NK-92 (cell line): ENCODE data around the gene PCDH12.

ENCODE experiments used
- DNase-seq: peaks from one replicate; lab custom pipeline; 2025; ENCODE audit not compliant: unreplicated experiment; lab: John Stamatoyannopoulos, UW

The PCDH12 gene

GRCh38 chr5:141966963-141967333 lies 8.9 kb upstream of the PCDH12 start:
- DNase-seq = no peak

- no peak for DNase-seq
Measured at GRCh38 chr5:141966275-141966962, 8.4 kb upstream of the PCDH12 start.

- no peak for DNase-seq
Measured at GRCh38 chr5:141965071-141965470, 7.1 kb upstream of the PCDH12 start.

GRCh38 chr5:141963701-141964100 lies 5.7 kb upstream of the PCDH12 start:
- no peak for DNase-seq

GRCh38 chr5:141961466-141961865 lies 3.5 kb upstream of the PCDH12 start:
- DNase-seq = no peak

- peak; percentile 32 for DNase-seq
Measured at GRCh38 chr5:141960449-141961323, 2.7 kb upstream of the PCDH12 start.

GRCh38 chr5:141960018-141960417 lies 2.0 kb upstream of the PCDH12 start:
- DNase-seq = no peak

- DNase-seq = no peak
Measured at GRCh38 chr5:141958546-141959172, 657 bp upstream of the PCDH12 start.

GRCh38 chr5:141957367-141957996 lies 520 bp downstream of the PCDH12 start:
- no peak for DNase-seq

GRCh38 chr5:141954194-141954593 lies 3.8 kb downstream of the PCDH12 start:
- no peak for DNase-seq

- DNase-seq = no peak
Measured at GRCh38 chr5:141952020-141952419, 6.0 kb downstream of the PCDH12 start.

- no peak for DNase-seq
Measured at GRCh38 chr5:141951332-141951781, 6.6 kb downstream of the PCDH12 start.

- no peak for DNase-seq
Measured at GRCh38 chr5:141950207-141951005, 7.6 kb downstream of the PCDH12 start.

GRCh38 chr5:141949511-141949910 lies 8.5 kb downstream of the PCDH12 start:
- no peak for DNase-seq

GRCh38 chr5:141948812-141949211 lies 9.2 kb downstream of the PCDH12 start:
- no peak for DNase-seq

GRCh38 chr5:141947316-141947715 lies 10.7 kb downstream of the PCDH12 start:
- no peak for DNase-seq

GRCh38 chr5:141945511-141946051 lies 12.4 kb downstream of the PCDH12 start:
- no peak for DNase-seq

- DNase-seq = no peak
Measured at GRCh38 chr5:141944076-141944475, 13.9 kb downstream of the PCDH12 start.

GRCh38 chr5:141942185-141942857 lies 15.7 kb downstream of the PCDH12 start:
- DNase-seq = no peak

- DNase-seq = no peak
Measured at GRCh38 chr5:141941779-141942178, 16.2 kb downstream of the PCDH12 start.
